ENCODE measurements around the gene FSTL4.

DNA sequence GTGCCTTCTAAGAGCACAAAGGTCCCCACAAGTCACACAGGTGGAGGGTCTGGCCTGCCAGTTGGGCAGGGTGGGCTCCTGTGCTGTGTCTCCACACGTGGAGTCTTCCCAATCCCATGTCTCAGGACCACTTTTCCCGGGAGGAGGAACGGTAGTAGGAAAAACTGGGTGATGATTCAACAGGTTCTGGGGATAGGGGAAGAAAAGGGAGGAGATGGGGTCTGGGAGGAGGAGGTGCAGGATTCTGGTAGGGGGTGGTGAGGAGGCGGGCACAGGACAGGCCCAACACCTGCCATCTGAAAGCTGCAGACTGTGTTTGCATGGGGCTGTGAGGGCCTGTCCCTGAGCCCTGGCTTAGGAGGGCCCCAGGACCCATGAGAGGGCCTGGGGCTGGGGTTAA is 345.4 kb downstream of the FSTL4 start:
- TF ChIP-seq POLR2A (IDR thresholded peaks at IDR 0.05) (no peak), POLR2AphosphoS5 (IDR thresholded peaks at IDR 0.05) (no peak)
- TF ChIP-seq, protein P1, sequence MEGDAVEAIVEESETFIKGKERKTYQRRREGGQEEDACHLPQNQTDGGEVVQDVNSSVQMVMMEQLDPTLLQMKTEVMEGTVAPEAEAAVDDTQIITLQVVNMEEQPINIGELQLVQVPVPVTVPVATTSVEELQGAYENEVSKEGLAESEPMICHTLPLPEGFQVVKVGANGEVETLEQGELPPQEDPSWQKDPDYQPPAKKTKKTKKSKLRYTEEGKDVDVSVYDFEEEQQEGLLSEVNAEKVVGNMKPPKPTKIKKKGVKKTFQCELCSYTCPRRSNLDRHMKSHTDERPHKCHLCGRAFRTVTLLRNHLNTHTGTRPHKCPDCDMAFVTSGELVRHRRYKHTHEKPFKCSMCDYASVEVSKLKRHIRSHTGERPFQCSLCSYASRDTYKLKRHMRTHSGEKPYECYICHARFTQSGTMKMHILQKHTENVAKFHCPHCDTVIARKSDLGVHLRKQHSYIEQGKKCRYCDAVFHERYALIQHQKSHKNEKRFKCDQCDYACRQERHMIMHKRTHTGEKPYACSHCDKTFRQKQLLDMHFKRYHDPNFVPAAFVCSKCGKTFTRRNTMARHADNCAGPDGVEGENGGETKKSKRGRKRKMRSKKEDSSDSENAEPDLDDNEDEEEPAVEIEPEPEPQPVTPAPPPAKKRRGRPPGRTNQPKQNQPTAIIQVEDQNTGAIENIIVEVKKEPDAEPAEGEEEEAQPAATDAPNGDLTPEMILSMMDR (IDR thresholded peaks at IDR 0.05) = no peak

Measured in prostate gland (tissue), 2 donors.